Measurements from ENCODE around the gene SERINC4.
"Not testable (repeated sequence)": the region's sequence is repeated elsewhere in the genome, so short reads cannot be mapped to it uniquely, and the experiment has no call there.

GRCh38 chr15:43815064-43815463, 15.0 kb upstream of the SERINC4 start:
- not testable (repeated sequence) for TF ChIP-seq CTCF, POLR2A (IDR thresholded peaks at IDR 0.05)

Data from right lobe of liver (tissue), 4 donors.